GM21515 (cell line): ENCODE data around the gene NUP188.
A peak's percentile ranks its signal among the peaks of the same experiment; 100 is the strongest.

Experiments
- ATAC-seq: cut with Tn5 transposase; IDR thresholded peaks from one replicate; pipeline ENCODE4 v1.9.1; 2021; ENCODE audit not compliant: unreplicated experiment

Gene NUP188

DNA sequence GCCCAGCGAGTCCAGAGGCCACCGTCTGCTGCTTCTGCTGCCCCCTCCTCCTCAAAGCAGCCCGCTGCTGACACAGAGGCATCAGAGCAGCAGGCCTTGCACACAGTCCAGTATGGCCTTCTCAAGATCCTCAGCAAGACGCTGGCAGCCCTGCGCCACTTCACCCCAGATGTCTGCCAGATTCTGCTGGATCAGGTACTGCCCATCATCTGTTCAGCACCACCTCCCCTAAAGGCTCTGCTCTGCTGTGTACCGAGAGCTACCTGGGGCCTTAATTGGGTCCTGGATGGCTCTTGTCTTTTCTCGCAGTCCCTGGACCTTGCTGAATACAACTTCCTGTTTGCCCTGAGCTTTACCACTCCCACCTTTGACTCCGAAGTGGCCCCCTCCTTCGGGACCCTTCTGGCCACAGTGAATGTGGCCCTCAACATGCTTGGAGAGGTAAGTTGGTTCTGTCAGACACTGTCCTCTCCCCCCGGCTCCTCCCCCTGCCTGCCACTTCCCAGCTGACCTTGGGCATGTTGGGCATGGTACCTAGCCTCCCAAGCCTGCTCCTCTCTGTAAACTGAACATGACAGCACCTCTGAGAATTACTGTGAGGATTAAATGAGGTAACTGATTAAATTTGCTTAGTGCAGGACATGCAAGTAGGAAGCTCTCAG lies 58.0 kb downstream of the NUP188 start:
- ATAC-seq, result no peak

DNA sequence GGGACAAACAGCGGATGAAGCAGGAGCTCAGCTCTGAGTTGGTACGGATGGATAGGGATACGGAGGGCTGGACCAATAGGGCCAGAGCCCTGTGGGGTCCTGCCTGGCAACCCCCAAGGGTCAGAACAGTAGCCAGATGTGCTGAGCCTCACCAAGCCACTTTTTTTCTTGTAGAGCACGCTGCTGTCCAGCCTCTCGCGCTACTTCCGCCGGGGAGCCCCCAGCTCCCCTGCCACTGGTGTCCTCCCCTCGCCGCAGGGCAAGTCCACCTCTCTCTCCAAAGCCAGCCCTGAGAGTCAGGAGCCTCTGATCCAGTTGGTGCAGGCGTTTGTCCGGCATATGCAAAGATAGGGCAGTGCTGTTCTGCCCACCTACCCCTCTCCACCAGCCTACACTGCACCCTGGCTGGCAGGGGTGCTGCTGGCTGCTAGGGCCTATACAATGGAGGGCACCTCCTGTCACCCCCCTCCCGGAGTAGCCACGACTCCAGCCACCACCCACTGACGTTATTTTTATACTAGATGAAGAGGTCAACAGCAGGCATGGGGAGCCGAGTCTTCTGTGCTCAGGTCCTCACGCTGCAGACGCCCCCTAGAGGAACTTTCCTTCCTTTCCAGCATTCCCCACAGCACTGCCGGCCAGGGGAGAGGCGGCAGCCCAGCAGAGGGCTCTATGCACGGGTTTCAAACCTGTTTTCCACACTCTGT lies 59.0 kb downstream of the NUP188 start:
- no peak for ATAC-seq

DNA sequence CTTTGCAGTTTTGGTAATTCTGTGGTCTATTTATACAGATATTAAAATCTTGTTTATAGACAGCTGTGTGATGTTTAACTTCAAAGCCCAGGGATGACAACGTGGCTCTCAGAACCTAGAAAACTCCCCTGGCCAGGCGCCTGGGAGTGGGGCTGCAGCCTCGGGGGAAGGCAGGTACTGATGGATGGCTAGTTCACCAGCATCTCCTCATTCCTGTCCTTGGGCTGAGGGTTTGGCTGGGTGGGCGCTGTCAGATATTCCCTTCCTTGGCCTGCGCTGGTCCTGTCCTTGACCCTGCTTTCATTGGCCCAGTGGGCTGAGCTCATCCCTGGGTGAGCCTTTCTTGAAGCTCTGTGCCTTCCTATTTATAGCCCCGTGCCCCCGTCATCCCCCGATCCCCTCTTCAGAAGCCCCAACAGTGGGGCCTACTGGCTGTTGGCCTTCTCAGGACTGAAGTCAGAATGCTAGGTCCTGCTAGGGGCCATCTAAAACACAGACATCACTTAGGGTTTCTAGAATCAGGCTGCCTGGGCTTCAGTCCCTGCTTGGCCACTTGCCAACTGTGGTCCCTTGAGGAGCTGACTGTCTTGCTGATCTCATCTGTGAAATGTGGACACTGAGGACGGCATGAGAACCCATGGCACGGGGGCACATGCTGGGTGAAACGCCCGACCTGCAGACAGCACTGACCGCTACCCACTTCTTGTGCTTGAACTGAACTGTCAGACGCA lies 59.7 kb downstream of the NUP188 start:
- ATAC-seq, result no peak

DNA sequence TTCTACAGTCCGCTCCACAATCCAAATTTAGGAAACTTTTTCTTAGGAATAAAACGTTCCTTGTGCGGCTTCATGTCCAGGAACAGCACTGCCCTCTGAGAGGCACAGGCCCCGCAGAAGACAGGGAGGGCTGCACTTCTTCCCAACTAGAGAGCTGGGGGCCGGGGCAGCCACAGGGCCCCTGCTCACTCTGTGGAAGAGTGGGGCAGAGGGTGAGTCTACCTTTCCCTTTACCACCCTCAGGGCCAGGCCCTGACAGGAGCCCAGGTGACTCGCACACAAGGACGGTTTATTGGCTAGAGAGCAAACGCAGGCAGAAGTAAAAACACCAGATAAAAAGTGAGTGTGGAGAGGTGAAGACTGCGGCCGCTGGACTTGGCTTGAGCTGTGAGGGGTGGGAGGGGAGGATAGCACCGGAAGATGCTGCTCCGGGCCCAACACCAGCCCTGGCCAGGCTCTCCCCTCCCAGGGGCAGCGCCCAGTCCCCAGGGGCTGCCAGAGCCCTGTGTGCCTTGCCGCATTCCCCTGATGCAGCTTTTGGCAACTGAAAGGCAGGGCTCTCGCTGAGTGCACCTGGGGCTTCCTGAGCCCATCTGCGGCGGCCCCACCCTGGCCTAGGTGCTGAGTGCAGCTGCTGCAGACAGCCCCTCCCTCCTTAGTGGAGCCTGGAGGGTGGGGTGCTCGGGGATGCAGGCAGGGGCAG lies 60.4 kb downstream of the NUP188 start:
- ATAC-seq, result no peak

DNA sequence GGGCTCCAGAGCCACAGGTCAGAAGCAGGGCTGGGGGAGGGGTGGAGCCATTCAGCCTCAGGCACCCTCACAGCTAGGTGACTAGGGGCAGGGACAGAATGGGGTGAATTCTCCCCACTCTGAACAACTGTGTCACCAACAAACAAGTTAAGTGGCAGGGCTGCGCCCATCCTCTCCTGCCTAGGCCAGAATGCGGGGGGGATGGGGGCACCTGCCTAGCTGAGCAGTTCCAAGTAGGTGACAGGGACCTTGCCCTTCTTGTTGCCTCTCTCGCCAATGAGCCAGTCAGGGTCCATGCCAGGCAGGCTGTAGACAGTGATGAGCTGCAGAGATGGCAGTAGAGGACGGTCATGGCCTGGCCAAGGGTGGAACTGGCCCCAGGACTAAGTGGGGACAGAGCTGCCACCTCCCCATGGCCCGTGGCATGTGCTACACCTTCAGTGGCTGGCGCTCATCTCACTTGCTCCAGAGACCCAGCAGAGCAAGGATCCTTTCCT lies 61.0 kb downstream of the NUP188 start:
- ATAC-seq, result no peak

DNA sequence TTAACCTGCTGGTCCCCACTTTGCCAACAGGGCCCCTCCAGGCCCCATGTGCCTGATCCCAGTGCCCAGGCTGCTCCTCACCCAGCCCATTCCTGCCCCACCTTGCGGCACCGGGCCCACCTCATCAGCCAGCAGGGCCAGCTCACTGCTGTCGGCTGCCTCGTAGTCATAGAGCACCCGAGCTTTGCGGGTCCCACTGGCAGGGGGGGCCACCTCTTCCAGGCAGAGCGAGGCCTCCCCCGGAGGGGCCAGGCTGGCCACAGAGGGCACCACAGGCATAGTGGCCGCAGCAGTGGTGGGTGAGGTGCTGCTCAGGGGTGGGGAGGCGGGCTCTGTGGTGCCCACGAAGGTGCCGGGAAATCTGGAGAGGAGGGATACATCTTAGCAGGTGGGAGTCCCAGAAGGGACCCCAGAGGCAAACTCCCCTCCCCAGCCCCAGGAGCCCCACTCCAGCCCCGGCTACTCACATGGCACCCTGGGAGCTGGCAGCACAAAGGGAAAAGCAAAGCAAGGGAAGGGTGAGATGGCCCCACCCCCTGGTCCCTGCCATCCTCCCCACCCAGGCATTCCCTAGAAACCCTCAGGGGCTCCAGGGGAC lies 61.6 kb downstream of the NUP188 start:
- no peak for ATAC-seq

DNA sequence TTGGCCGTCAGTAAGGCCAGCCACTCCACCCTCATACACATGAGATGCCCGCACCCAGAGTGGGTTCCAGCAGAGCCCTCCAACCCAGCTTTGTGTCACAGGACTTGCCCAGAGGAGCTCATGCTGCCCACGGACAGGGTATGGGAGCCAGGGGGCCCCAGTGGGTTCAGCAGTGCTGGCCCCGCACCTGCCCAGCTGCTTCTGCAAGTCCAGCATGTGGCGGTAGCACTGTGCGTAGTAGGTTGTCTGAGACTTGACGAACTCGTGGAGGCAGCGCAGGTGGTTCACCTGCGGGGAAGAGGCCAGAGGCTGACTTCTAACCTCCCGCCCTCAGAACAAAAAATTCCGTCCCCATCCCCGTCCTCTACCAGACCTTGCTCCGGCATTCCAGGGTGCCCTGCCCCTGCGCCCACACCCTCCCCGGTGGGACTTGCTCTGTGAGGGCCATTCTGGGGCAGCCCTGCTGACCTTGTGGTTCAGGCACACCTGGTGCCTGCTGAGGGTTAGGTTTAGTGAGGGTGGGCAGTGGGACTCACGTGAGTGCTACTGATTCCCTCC lies 62.2 kb downstream of the NUP188 start:
- ATAC-seq, result no peak

DNA sequence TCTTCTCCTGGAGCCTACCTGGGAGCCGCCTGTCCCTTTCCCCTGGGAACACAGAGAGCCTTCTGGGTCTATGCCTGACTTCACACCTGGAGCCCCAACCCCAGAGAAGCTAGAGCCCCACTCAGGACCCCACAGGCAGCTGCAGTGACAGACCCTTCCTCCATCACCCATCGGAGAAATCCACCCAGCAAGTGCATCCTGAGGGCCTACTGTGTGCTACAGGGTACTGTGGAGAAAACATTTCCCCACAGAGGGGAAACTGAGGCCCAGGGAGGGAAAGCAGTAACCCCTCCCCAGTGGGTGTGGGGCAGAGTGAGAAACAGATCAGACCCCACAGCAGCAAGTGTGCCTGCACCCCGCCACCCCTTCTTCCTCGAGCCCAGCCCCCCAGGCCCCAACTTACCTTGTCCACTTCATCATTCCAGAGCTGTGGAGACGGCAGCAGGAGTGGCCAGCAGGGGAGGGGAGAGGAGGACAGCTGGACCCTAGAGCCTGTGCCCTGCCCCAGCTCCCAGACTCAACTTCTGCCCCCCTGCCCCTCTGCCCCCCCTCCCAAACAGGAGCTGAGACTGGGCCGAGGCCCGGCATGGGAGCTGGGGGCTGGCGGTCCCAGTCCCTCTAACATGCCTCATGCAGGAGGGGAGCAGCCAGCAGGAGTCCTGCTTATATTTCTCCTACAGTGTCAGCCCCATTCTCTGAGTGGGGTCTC lies 62.9 kb downstream of the NUP188 start:
- ATAC-seq, result no peak

DNA sequence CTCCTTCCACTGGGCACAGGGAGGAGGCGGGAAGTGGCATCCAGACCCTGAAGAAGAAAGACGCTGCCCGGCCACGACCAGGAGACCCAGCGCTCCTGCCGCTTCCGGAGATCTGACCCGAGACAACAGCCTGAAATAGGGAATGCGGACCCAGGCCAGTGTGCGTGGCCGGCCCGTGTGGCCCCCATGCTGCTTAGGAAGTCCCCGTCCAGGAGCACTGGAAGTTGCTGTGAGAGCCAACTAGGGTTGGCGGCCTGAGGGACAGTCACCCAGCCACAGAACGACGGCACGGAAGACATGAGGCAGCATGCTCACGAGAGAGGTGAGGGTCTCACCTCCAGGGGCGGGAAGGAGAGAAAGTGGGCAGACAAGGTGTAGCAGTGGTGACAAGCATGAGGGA lies 63.7 kb downstream of the NUP188 start:
- no peak for ATAC-seq

DNA sequence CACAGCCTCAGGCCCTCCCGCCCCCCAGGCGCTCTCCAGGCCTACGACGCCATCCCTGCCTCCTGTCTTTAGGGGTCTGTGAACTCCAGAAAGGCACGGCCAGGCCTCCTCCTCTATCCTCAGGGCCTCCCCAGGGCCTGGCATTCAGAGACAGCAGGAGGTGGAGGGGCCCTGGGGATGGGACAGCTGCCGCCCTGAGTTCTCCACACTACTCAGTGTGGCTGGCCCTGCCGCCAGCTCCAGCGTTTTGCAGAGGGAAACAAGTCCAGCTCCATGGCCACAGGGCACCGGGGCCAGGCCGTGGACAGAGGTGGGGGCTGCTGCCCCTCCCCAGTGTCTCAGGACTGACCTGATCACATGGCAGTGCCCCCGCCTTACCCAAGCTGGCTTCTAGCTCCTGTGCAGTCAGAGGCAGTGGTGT lies 64.3 kb downstream of the NUP188 start:
- no peak for ATAC-seq

DNA sequence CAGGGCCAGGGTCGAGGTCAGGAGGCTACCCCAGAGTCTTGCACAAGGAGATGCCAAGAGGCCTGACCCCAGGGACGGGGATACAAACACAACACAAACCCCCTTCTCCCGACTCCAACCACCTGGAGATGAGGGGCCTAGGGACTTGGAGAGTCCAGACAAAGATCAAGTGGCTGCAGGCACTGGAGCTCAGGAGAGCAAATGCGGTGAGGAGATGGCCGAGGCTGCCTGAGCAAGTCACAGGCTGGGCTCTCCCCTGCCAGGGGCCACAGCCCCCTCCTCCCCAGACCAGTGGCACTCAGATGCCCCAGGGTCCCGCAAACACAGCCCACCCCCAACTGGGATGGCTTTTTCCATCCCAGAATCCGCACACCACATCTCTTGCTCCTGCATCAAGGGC lies 64.8 kb downstream of the NUP188 start:
- ATAC-seq, result no peak

DNA sequence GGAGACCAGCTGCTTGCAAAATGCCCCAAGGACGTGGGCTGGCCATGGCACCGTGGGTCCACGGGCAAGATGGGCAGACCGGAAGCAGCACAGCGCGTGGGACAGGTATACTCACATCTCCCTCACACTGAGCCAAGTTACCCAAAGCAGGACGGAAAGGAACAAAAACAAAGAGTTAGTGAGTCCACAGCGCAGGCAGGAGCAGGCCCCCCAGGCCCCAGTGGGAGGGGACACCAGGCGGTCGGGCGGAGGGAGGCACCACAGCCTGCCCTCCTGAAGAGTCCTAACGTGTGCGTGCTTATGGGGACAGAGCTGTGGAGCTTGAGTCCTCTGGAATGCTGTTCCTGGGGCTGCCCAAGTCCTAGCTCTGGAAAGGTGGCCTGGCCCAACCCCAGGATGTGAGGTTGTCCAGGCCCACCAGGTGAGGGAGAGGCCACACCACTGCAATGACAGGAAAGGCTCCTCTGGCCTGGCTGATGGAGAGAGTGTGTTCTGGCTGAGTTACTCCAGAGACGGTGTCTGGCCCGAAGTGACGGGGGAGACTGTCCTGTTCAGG lies 65.5 kb downstream of the NUP188 start:
- no peak for ATAC-seq

DNA sequence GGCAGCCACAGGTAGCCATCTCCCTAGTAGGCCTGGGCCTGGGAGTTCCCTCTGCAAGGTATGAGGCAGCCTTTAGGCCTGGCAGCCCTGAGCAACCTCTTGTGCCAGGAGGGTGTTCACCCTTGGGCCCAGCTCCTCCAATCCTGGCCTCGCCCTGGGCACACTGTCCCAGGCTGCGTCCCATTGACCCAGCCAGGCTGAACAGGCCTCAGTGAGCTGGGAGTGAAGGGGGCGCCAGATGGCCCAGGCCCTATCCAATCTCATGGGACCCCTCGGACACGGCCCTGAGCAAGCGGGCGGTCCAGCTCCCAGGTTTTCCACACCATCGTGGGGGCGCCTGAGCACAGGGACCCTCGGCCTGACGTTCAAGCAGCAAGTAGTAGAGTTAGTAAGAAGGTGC lies 66.2 kb downstream of the NUP188 start:
- ATAC-seq, result no peak

DNA sequence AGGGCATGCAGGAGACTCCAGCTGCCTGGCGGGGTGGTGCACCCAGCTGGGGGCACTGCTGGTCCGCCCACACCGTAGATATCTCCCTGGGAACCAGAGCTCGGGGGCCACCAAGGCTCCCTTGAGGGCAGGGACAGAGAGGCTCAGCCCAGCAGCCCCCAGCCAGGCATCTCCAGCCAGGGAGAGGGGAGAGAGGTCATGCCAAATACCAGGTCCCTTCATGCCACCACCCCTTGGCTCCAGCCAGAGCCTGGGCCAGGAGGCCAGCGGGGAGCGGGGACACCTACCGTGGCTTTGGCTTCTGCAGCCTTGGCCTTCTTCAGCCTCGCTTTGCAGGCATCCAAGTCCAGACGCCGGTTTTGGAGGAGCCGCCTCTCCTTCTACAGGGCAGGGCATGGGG lies 66.6 kb downstream of the NUP188 start:
- ATAC-seq, result no peak

DNA sequence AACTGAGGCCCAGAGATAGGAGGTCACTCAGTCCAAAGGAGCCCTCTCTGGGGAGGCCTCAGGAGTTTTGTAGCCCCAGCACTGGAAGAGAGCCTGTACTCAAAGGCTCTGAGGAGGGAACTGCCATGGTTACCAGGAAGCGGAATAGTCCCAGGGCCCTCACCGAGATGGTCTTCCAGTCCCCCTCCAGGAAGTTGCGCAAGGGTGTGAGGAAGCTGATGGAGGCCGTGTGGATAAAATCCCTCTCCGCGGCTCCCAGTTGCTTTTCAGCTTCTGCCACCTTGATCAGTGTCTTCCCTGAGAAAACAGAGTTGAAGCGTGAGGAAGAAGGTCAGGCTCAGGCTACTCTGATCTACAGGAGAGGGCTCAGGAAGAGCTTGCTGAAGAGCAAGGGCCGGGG lies 67.1 kb downstream of the NUP188 start:
- ATAC-seq, result no peak

DNA sequence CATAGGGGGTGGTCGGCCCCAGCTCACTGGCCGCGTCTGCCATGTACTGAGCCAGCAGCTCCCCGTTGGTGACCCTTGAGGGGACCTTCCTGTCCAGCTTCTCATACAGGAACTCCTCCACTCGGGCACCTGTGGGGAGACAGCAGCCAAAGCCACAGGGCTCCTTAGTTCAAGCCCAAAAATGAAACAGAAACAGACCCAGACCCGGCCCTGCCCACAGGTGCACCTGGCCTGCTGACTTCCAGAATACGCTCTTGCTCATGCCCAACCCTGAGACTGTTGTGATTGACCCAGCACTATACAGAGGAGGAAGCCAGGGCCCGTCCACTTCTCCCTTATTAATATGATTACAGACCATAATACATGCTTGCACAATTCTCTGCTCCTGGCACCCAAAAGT lies 73.6 kb downstream of the NUP188 start:
- peak; percentile 64 for ATAC-seq

DNA sequence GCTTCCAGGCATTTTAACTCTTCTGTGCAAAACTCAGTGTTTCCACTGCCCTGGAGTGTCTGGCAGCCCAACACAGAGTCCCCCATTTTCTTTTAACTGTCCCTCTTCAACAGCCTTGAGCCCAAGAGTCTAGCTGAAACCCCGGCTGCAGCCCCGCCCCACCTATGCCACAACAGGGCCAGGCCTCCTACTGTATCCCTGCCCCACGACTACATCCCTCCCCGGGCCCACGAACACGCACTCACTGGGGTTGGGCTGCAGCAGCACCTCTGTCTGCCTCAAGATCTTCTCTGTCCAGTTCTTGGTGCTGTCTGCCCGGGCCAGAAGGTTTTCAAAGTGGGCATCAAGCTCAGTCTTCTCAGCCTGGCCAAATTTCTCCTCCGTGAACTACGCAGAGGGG lies 74.5 kb downstream of the NUP188 start:
- ATAC-seq, result no peak

DNA sequence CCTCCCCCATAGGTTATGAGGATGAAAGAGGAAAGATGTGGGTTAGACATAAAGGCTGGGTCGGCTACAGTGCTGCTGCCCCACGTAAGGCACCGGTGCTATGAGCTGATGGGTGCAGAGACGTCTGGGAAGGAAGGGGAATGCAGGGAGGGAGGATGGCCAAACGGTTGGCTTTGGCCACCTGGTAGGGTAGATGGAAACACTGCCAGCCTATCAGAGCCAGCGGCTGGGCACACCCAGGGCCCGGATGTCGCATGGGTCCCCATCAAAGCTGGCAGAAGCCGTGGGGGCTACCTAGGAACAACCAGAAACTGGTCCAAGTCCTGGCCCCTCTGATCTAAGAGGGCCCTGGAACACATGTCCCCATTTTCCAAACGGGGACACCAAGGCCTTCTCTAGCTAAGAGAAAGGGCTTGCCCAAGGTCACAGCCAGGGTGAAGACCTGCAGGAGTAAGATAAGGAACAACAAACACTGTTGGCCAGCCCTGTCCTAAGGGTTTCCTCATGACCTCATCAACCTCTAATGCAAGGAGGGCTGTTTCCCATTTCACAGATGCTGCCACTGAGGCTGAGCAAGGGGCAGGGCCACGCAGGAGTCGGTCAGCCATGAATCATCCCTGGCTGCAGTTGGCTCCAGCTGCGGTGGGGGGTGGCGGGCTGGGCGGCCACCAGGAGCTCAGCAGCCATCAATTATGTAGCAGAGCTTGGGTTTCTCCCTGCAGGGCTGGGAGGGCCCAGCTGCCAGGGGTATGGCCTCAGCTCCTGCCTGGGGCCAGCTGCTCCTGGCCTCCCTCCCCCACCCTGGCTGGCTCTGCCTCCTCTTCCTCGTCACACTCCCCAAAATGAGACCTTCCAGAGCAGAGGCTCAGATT lies 75.8 kb downstream of the NUP188 start:
- no peak for ATAC-seq

DNA sequence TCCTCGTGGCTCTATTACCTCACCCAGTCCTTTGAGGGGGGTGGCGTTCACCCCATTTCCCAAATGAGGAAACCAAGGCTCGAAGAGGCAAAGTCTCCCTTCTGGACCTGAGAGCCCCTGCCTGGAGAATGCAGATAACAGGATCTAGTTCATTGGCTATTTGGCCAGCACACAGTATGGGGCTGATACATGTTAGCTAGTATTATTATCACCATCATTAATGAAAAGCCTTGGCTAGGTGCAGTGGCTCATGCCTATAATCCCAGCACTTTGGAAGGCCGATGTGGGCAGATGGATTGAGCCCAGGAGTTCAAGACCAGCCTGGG lies 76.4 kb downstream of the NUP188 start:
- ATAC-seq, result no peak
